ENCODE measurements around the gene ATP8A1.

ATP8A1 gene

DNA sequence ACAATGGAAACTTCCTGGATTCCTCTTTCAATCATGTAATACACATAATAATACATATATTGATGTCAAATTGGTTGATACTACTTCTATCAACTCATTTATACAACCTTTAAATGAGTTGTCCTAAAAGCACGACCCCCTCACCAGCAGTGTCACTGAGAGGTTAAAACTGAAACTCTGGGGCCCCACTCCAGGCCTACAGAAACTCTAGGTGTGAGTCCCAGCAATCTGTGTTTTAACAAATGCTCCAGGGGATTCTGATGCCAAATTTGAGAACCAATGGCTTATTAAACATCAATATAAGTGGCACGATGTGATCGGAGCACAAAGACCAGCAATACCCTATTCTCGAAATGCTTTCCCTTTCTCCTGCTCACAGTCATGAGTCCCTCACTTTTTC lies 47.9 kb downstream of the ATP8A1 start:
- no peak for TF ChIP-seq JUND (IDR thresholded peaks at IDR 0.05; ENCODE audit: low read depth)
- in situ Hi-C loops (cut with HindIII; ENCODE audit: low pct_unique_long_range_greater_than_20kb, low sequenced_read_pairs), result no loop called here
- no peak for DNase-seq (ENCODE audit: low read depth in 1 of 2, low spot score in 1 of 2)

DNA sequence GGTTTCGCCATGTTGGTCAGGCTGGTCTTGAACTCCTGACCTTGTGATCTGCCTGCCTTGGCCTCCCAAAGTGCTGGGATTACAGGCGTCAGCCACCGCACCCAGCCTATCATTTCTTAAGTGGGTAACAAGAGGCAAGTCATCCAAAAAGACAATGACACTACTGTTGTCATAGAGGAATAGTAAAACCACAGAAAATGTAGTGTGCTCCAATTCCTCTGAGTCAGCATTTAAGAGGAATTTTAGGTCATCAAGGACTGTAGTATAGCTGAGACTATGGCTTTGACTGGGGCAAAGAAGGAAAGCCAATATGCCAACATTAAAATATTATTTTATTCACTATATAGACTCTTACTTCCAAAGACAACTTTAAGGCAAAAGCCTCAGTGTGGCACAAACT lies 48.4 kb downstream of the ATP8A1 start:
- no peak for TF ChIP-seq JUND (IDR thresholded peaks at IDR 0.05; ENCODE audit: low read depth)
- in situ Hi-C loops (cut with HindIII; ENCODE audit: low pct_unique_long_range_greater_than_20kb, low sequenced_read_pairs), result no loop called here
- DNase-seq (ENCODE audit: low read depth in 1 of 2, low spot score in 1 of 2), result no peak

DNA sequence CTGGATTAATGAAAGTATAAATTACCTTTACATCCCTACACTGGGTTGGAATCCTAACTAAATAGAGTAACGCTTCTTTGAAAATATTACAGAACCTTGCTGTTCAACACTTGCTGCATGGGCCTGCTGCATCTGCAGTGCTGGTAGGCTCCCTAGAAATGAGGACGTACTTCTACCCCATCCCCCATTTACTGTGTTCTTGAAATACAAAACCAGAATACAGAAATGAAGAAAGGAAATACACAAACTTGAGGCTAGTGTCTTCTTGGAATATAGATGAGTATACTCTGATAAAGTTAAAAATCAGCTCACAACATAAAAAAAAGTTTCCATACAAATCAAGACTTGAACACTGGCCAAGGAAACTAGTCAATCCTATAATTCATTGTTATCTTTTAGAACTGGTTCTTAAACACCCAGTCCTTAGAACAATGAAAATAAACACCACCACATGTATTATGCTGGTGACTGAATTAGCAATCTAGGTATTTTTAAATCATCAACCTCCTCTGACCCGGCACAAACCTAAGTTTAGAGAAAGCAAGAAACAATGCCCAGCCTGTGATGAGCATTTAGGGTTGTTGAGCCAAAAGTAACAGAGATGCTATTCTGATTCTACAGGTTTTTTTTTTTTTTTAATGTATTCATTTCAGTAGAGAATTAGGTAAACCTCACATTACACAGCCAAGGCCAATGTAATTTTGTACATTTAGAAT lies 49.7 kb downstream of the ATP8A1 start:
- no peak for DNase-seq (ENCODE audit: low read depth in 1 of 2, low spot score in 1 of 2)
- no peak for TF ChIP-seq JUND (IDR thresholded peaks at IDR 0.05; ENCODE audit: low read depth)
- in situ Hi-C loops (cut with HindIII; ENCODE audit: low pct_unique_long_range_greater_than_20kb, low sequenced_read_pairs), result no loop called here

DNA sequence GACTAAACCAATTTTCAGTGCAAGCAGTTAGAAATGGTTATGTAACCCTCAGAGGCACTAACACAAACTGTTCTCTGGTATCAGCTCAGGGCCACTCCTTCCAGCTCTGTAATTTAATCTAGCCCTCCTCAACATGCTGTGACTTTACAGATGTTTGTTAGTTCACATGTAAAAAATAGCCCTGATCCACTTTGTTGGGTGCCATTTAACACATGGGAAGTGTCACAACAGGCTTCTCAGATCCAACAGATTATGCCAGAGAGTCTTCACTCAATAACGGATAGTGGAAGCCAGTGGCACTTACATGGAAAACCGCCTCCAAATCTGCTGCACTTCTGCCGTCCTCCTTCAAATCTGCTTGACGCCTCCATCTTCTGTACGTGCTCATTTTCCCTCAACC lies 51.6 kb downstream of the ATP8A1 start:
- TF ChIP-seq JUND (IDR thresholded peaks at IDR 0.05; ENCODE audit: low read depth), result no peak
- DNase-seq (ENCODE audit: low read depth in 1 of 2, low spot score in 1 of 2), result no peak
- in situ Hi-C loops (cut with HindIII; ENCODE audit: low pct_unique_long_range_greater_than_20kb, low sequenced_read_pairs), result no loop called here

DNA sequence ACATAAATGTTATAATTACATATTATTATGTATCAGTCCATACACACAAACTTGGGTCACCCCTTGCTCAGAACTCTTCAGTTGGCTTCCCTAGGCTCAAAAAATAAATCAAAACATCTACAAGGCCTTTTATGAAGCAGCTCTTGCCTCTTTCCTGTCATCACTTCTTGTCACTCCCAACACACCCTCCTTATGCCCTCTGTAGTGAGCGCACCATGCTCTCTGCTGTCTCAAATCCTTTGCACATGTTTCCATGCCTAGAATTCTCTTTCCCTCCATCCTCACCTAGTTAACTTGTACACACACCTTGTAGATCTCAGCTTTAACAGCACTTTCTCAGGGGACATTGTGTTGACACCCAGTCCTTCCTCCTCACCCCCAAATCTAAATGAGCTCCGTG lies 53.0 kb downstream of the ATP8A1 start:
- TF ChIP-seq JUND (IDR thresholded peaks at IDR 0.05; ENCODE audit: low read depth), result no peak
- in situ Hi-C loops (cut with HindIII; ENCODE audit: low pct_unique_long_range_greater_than_20kb, low sequenced_read_pairs), result no loop called here
- DNase-seq (ENCODE audit: low read depth in 1 of 2, low spot score in 1 of 2), result no peak

DNA sequence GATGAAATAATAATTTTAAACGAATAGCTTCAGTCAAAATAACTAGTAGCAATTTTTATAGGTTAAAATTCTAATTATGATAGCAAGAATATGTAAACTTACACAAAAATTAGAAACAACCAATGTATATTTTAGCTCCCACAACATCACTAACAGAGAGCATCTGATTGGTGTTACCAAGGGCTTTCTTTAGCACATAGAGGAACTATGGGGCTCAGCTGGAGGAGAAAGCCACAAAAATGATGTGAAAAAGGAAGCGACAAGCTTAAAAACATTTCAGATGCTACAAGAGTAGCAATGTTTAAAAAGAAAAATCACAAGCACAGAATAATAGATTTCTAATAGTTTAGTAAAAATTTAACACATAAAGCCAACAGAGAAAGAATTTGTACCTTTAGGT lies 56.3 kb downstream of the ATP8A1 start:
- no peak for DNase-seq (ENCODE audit: low read depth in 1 of 2, low spot score in 1 of 2)
- TF ChIP-seq JUND (IDR thresholded peaks at IDR 0.05; ENCODE audit: low read depth), result no peak
- in situ Hi-C loops (cut with HindIII; ENCODE audit: low pct_unique_long_range_greater_than_20kb, low sequenced_read_pairs), result no loop called here

DNA sequence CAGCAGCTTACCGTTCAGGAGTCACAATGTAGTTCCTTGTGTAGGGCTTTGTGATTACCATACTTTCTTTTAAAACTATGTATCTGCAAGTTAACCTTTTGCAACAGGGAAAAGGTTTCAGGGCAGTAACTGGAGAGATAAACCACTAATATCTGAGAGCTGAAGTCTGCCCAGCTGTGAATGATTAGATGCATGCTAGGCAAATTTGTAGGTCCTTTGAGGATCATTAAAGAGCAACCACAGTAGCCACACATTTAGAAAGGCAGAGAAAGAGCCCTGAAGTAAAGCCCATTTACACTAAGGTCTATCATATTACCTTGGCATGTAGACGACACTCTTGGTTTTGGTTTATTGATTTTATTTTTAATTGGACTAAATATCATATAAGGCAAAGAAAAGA lies 60.0 kb downstream of the ATP8A1 start:
- no peak for TF ChIP-seq JUND (IDR thresholded peaks at IDR 0.05; ENCODE audit: low read depth)
- in situ Hi-C loops (cut with HindIII; ENCODE audit: low pct_unique_long_range_greater_than_20kb, low sequenced_read_pairs), result no loop called here
- no peak for DNase-seq (ENCODE audit: low read depth in 1 of 2, low spot score in 1 of 2)

DNA sequence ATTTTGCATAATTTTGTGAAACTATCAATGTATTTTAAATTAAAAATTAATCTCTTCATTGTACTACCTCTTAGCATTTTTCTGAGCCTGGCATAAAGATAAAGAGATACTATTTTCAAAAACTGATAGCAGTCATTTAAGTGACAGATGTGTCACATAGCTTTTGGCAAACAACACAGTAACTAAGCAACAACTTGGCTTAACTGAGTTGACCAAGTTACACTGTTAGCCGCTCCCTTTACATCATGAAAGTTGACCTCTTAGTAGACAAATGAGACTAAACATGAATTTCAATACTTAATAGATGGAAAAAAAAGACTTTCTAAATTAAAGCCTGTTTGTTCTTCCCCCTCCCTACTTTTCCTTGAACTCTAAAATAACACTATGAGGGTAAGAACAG lies 62.0 kb downstream of the ATP8A1 start:
- TF ChIP-seq JUND (IDR thresholded peaks at IDR 0.05; ENCODE audit: low read depth), result no peak
- DNase-seq (ENCODE audit: low read depth in 1 of 2, low spot score in 1 of 2), result no peak
- in situ Hi-C loops (cut with HindIII; ENCODE audit: low pct_unique_long_range_greater_than_20kb, low sequenced_read_pairs), result no loop called here

DNA sequence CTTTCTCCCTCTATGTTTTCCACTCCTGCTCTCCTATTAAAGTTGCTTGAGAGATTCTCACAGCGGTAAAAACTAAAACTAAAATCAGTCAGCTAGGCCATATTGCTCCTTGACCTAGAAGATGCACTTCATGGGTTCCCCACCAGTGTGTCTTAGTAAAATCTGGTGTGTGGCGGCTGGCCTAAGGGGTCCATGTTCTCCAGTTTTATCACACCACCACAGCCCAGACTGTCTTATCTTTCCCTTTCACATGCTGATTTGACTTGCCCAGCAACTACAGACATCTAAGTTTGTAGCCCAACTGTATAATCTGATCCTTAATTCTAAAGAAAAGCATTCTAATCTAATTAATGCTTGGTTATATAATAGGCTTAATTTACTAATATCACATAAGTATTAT lies 68.0 kb downstream of the ATP8A1 start:
- DNase-seq (ENCODE audit: low read depth in 1 of 2, low spot score in 1 of 2), result no peak
- in situ Hi-C loops (cut with HindIII; ENCODE audit: low pct_unique_long_range_greater_than_20kb, low sequenced_read_pairs), result no loop called here
- no peak for TF ChIP-seq JUND (IDR thresholded peaks at IDR 0.05; ENCODE audit: low read depth)

DNA sequence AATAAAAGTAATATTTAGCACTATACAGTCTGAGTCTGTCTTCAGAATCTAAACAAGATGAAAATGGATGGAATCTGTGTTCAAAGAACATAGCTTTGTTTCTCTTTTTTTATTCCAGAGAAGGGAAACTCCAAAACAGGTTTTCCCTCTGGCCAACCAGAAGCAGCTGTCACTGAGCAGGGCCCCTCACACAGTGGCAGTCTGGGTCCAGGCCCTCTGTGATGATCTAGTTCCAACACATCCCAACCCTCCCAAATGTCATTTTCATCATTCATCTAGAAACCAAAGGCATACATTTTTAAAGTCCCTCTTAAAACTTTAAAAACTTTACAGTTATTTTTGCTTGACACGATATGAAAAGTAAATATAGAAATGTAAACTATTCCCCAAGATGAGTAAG lies 70.1 kb downstream of the ATP8A1 start:
- no peak for DNase-seq (ENCODE audit: low read depth in 1 of 2, low spot score in 1 of 2)
- in situ Hi-C loops (cut with HindIII; ENCODE audit: low pct_unique_long_range_greater_than_20kb, low sequenced_read_pairs), result no loop called here
- TF ChIP-seq JUND (IDR thresholded peaks at IDR 0.05; ENCODE audit: low read depth), result no peak

DNA sequence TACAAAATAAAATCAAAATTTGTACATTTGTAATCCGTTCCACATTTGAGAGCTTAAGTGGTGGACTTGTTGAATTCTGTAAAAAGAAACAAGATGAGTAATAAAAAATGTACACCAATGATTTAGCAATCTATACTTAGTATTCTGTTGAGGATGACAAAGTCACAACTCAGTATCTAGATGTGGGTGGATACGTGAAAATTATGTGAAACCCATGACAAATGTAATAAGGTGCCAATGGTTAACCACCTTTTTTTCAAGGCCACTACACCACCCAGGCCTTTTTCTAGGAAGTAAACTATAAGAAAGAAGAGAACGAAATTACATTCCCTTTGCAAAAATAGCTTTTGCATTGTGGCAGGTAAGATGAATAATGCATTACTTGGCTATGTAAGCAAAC lies 77.0 kb downstream of the ATP8A1 start:
- DNase-seq (ENCODE audit: low read depth in 1 of 2, low spot score in 1 of 2), result no peak
- no peak for TF ChIP-seq JUND (IDR thresholded peaks at IDR 0.05; ENCODE audit: low read depth)
- in situ Hi-C loops (cut with HindIII; ENCODE audit: low pct_unique_long_range_greater_than_20kb, low sequenced_read_pairs), result no loop called here

DNA sequence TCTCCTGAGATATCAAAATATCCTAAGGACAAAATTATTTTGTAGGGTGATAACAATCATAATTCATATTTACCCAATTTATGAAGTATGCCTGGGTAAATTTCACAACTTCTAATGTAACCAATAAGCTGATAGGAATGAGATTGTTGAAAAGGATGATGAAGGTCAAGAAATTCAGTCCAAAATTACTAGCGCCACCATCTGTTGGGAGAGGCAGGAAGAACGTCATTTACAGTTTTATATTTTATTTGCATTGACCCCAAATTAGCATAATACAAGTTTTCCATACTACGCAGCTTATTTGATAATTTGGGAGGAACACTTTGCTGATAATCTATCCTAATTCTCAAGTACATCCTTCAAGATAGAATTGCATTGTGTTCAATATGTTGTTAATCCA lies 78.7 kb downstream of the ATP8A1 start:
- no peak for DNase-seq (ENCODE audit: low read depth in 1 of 2, low spot score in 1 of 2)
- TF ChIP-seq JUND (IDR thresholded peaks at IDR 0.05; ENCODE audit: low read depth), result no peak
- in situ Hi-C loops (cut with HindIII; ENCODE audit: low pct_unique_long_range_greater_than_20kb, low sequenced_read_pairs), result no loop called here

DNA sequence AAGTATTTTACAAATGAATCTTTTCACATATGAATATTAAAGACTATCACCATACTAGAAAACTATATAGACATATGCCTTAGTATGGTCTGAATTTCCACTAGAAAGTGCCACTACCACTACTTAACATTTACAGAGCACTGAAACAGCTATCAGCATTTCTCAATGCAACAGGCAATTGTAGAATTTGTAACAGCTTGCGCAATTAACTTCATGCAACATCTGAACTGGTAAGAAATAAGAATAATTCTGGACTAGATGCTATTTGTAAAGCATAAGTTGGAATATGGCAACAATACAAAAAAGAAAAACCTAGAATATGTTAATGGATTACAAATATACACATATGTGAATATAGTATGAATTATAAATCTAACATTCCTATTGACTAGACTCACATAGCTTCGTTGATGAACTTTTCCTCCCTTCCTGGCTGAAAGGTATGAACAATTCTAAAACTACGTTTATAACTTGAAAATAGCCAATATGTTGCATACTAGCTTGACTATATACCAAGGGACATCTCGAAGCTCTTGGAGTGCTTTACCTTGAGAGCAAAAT lies 82.0 kb downstream of the ATP8A1 start:
- in situ Hi-C loops (cut with HindIII; ENCODE audit: low pct_unique_long_range_greater_than_20kb, low sequenced_read_pairs), result no loop called here
- TF ChIP-seq JUND (IDR thresholded peaks at IDR 0.05; ENCODE audit: low read depth), result no peak

DNA sequence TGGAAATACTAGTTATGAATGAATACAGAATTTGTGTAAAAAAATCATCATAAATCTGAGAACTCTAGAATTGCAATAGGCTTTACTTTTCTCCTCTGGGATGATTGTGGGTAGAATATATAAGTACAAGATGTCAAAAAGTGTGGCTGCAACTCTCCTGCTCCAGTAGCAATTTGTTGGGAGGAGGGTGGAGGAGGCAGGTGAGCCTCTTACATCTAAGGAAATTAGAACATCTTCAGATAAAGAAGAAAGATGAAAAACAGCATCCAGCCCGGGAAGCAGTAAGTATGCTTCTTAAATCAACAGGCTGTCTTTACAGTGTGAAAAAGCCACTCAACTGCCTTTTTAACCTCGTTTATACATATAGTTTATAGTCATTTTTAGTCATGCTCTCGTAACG lies 83.7 kb downstream of the ATP8A1 start:
- DNase-seq (ENCODE audit: low read depth in 1 of 2, low spot score in 1 of 2), result no peak
- no peak for TF ChIP-seq JUND (IDR thresholded peaks at IDR 0.05; ENCODE audit: low read depth)
- in situ Hi-C loops (cut with HindIII; ENCODE audit: low pct_unique_long_range_greater_than_20kb, low sequenced_read_pairs), result no loop called here

More for the DNA sequence above, 82.0 kb downstream of the ATP8A1 start:
- no peak for DNase-seq (ENCODE audit: low read depth in 1 of 2, low spot score in 1 of 2)
